NOMO-1 (cell line): ENCODE measurements around the gene CNNM1.

ENCODE experiments used
- DNase-seq, 2 experiments: peaks; one replicate each; lab custom pipeline; 2025; ENCODE audit not compliant: unreplicated experiment in 2 of 2; lab: John Stamatoyannopoulos, UW

The CNNM1 gene

DNA sequence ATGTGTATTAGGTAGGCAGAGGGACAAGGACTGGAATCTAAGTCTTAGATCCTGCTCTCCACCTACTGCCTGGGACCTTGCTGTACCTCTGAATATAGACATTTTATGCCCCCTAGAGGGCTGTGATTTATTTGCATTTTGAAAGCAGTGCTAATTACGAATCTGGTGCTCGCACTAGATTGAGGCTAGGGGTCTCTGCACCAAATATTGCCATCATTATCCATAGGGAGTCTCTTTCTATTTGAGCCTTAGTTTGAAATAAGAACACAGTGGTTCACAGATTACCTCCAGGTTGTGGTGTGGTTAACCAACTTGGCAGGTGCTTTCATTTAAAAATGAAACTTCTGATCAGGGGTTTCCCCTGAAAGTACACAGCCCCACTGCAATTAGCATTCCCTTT, 41.8 kb downstream of the CNNM1 start:
- peak in 1 of 2 experiments; percentile 6 for DNase-seq

DNA sequence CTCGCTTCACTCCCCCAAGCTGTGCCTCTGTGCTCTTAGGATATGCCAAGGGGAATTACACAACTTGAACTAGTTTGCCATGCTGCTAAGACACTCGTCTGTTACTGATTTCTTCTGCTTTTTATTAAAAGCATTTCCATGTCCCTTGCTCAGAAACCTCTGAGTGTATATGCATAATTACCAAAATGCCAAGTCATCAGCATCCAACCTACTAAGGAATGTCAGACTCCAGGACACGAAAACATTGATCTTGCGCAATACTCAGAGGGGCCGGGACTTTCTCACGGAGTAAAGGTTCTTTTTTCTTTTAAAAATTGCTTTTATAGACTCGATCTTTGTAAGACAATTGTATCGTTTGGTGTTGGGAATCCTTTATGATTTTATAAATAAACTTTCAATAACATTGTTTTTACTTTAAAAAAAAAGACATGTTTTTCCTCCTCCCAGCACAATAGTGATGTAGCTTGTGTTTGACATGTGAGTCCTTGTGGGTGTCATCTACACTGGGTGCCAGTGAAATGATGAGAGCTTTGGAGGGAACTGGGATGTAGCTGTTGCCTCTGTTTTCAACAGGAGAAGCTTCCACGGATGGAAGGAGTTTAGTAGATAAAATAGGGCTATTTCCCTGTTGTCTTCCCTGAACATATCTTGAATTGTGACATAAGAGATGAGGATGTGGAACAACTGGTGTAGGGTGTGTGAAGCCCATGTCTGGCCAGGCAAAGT, 43.6 kb downstream of the CNNM1 start:
- no peak for DNase-seq

DNA sequence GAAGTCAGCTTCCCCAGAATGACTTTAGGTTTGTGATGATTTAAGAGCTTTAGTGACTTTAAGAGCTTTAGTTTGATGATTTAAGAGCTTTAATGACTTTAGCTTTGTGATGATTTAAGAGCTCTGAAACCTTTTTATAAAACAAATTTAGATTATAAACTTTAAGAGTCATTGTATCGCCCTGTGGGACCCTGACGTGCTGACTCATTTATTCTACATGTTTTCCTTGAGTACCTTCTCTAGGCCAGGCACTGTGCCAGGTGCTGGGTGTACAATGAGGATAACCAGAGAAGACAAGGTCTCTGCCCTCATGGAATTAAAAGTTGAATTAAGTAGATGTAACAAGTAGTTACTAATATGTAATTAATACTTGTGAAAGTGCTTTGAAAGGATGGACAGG, 45.4 kb downstream of the CNNM1 start:
- DNase-seq, result no peak

DNA sequence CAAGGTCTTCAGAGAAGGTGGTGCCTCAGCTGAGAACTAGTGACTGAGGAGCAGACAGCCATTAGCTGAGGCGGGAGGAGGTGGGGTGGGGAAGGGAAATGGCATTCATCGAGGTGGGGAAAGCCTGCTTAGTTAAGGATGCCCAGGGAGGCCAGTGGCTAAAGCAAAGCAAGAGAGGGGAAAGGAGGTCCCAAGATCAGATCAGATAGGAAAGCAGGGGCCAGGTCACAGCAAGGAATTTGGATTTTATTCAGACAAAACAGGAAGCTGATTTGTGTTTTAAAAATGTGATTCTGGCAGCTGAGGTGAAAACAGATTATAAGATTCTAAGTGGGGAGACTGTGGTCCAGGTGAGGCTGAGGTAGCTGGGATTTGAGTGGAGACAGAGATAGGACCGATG, 45.8 kb downstream of the CNNM1 start:
- DNase-seq, result no peak

DNA sequence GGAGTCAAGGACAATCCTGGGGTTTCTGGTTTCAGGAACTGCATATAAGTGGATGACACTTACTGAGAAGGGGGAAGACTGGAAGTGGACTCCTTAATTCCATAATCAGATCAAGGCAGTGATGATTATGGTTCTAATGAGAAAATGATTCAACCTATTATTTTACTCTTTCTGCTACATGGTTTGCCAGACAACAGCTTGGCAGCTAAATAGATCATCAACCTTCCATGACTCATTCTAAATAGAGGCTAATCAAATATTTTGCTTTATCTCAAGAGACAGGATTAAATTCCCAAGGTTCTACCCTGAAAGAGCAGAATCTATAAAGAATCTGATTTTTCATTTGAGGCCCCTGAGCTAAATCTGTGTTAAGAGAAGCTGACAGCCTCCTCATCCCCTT, 46.3 kb downstream of the CNNM1 start:
- no peak for DNase-seq

DNA sequence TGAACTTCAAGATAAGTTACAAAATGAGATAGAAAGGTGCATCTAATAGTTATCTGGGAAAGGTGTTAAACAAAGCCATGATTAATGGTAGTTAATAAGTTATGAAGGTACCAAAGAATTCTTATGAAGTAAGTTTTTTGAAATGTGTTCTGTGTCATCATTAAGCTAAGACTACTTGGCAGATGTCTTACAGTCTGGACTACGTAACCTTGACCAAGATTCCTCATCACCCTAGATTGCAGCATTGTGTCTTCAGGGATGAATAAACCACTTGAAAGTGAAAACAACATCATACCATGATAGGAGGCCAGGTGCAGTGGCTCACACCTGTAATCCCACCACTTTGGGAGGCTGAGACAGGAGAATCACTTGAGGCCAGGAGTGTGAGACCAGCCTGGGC, 53.0 kb downstream of the CNNM1 start:
- DNase-seq, result no peak

DNA sequence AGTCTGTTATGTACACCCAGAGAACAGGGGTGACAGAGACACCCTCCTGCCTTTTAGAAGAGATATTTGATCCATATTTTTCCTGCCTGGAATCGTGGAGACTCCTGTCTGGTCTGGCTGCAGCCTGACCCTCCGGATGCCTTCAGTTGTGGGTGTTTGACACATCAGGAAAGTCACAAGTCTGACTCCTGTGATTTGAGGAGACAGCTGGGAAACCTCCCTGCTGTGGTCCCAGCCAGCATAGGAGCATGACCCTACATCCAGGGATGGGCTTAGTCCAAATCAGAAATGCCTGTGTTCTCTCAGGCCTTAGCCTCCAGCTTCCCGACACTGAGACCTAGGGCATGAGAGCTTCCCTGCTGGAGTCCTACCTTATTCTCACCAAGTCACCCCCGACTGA, 57.9 kb downstream of the CNNM1 start:
- no peak for DNase-seq

DNA sequence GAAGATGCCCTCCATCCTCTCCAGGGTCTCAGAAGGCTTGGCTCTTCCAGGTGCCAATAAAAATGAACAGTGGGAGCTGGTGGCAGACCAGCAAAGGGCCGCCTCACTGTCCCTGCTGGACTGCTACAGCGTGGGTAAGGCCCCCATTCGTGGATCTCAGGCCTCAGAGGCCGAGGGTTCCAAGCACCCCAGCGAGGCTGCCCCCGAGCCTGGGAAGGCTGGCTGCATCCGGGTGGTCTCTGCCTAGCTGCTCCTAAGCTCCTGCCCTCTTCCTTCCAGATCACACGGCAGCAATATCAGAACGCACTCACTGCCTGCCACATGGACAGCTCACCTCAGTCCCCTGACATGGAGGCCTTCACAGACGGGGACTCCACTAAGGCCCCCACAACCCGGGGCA, 58.4 kb downstream of the CNNM1 start:
- DNase-seq, result no peak

DNA sequence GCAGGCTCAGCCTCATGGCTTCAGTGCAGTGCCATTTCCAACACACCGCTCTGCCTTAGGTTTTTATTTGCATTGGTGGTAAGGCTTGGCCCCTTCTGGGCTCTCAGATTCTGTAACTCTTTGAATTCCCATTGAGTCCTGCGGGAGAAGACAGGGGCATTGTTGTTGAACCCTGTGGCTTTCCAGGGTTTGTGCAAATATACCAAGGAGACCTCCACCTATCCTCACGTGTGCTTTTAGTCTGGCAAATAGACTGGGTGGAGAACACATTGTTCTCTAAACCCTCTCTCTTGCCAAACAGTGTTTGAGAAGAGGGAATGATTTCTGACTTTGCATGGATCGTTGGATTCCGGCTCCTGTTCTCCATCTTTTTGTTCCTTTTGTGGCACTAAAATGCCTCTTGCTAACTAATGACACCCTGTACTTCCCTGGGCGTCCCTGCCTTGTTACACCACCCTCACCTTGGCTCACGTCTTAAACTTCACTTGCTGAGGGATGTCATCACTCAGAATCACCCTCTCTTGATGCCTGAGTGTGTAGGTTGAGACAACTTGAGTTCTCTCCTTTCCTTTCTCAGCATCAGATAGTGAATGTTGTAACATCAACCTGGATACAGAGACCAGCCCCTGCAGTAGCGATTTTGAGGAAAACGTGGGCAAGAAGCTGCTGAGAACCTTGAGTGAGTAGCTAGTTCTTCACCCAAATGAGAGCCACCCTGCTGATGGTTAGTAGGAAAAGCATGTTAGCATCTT, 60.7 kb downstream of the CNNM1 start:
- no peak for DNase-seq

DNA sequence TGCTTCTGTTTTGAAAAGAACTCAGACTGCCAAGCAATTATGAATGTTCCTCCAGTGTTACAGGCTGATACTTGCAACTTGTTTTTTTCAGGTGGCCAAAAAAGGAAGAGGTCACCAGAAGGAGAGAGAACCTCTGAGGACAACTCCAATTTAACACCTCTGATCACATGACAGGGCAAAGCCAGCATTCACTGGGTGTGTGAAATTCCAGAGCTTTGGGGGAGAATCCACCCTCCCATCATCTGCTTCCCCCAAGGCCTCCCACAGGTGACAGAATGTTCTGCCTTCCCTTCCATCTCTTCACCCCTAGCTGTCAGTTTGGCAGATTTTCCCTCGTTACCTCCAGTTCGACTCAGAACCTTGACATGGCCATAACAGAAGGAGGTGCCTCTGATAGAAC, 62.2 kb downstream of the CNNM1 start:
- DNase-seq, result no peak

DNA sequence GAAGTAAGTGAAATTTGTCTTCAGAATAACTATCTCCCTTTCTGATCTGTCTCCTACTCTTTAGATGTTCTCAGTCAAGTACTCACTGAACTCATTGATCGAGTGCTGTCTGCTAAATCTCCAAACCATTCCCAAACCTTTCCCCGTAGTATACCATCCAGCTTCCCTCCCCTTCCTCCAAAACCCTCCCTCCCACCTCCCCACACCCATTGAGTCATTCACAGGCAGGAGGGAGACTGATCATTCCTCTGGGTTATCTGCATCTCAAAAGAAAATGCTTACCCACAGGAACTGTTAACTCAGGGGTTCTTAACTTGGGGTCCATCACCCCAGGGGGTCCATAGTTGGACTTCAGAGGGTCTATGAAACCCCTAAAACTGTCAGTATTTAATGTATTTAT, 63.9 kb downstream of the CNNM1 start:
- DNase-seq, result no peak

DNA sequence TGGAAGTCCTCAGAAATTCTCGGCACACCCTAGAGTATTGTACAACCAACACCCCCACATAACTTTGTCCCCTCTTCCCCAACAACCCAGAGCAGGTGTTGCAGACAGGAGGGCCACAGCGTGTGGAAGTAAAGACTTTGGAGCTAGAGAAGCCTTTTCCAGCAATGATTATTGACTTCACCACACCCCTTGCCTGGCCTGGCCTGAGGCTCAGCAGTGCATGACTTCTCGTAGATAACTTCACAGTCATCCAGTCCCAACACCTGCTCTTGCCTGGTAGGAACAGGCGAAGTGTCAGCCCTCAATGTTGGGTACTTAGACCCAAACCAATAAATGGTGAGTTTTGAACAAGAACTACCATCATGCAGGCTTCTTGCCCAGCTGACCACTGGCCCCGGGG, 64.5 kb downstream of the CNNM1 start:
- no peak for DNase-seq

DNA sequence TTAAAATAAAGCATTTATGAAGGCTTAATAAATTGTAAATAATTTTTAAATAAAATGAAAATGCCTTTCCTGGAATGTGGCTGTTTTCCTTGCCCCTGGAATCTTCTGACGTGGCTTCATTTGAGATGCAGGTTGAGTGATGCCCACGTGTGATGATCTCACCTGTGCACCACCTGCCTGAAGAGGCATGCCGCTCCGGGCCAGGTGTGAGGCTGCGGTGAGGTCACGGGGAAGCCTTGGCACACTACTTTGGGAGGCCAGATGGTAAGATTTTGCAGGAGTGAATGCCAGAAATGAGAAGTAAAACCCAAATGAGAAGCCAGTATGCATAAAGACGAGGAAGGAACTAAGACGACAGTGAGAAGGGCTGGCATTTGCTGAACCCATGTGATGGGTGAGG, 65.1 kb downstream of the CNNM1 start:
- DNase-seq, result no peak

DNA sequence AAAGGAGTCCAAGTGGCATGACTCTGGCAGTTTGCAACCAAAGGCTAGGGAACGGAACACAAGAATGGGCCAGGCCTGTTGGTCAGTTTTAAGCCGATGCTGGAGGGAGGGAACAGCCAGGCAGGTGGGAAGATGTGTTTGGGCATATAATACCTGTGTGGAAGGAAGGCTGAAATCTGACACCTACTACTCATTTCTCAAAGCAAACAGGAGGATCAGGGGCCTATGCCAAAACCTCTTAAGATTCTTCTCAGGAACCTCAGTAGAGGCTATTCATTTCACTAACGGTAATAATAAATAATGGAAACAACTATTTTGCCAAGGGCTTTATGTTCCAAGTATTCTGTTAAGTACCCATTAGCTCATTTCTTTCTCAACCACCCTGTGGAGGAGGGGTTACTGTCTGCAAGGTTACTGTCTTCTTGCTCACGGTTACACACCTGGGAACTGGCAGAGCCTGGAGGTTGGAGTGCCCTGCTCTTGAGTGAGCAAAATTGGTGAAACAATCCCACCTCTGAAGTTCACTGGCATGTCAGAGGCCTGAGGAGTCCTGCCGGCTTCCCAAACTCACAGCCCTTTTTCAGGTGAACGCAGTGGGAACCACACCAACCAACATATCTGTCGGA, 65.7 kb downstream of the CNNM1 start:
- no peak for DNase-seq

DNA sequence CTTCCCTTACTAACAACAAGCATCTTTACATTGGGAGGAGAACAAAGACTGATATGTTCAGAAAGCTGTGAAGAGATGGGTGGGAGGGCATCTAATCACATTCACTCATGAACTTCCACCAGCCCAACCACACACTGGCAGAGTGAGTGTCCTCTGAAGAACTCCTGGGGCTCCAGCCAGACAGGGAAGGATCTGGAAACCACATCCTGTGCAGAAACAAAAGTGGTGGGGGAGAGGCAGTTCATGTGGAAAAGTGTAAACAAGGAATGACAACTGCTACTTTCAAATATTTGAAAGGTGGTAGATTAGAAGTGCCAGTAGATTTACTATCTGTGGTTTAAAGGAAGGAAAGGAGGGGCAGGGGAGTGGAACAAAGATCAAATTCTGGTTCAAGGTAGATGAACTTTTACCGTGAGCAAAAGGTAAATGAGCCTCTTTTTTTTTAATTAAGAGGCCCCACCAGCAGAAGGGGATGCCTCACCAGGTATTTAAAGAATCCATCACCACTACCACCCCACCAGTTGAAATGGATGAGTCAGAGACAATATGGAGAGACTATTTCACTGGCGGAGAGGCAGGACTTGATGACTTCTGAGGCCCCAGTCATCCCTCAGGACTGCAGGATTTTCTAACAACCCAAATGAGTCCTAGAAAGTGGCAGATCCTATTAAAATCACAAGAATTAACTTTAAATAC, 66.7 kb downstream of the CNNM1 start:
- no peak for DNase-seq

DNA sequence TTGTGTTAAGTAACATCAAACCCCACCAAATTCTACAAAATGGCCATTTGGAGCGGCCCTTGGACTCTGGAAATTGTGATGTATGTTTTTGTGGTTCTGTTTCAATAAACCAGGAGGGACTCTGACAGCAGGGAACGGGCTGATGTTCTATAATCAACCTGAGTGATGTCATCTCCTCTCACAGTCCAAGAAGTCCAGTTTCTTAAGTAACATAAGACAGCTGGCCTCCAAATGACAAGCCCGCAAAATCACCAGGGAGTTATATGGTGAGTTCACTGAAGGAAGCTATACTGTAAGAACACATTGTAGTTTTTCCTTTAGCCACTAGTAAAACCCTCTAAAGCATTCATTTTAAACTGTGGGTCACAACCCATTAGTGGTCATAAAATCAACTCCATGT, 67.3 kb downstream of the CNNM1 start:
- no peak for DNase-seq

DNA sequence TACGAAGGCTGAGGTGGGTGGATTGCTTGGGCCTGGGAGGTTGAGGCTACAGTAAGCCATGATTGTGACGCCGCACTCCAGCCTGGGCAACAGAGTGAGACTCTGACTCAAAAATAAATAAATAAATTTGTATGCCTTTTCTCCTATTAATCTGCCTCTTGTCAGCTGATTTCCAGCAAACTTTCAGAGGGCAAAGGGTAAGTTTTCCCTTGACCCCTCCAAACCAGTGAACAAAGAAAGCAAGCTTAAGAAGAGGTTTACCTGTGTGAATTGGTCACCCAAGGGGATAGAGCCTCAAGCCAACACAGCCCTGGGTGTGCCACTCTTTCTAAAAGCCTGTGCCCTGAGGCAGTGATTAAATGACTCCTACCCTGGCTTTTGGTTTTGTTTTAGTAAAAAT, 70.5 kb downstream of the CNNM1 start:
- no peak for DNase-seq

DNA sequence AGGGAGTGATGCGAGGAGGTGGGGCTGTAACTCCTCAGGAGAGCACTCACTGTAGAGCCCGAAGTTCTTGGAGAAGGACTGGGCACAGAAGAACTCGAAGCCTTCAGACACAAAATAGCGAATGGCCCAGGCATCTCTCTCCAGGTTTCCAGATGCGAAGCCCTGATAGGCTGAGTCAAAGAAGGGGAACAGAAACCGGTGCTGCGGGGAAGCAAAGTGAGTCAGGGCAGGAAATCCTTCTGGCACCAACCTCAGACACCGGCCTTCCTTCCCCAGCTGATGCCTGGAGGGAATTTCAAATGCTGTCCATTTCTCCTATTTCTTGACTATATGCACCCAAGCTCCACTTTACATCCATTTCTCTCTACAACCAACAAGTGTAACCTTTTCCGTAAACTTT, 74.5 kb downstream of the CNNM1 start:
- DNase-seq, result peak; percentile 44 to 67

DNA sequence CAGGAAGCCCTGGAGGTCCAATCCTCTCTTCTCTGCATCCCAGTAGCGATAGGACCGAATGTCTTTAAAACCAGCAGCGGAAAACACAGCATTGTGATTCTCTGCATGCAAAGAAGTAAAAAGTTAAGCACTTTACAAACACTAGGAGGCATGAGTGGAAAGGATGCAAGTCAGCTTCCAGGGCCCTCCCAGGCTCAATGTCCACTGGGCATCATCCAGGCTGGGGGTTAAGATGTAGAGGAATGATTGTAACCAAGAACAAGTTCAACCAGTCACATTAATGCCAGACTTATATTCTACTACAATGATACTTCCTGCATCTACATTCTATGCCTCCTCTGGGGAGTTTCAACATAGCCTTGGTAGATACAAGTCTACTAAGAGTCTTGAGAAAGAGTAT, 77.0 kb downstream of the CNNM1 start:
- no peak for DNase-seq

DNA sequence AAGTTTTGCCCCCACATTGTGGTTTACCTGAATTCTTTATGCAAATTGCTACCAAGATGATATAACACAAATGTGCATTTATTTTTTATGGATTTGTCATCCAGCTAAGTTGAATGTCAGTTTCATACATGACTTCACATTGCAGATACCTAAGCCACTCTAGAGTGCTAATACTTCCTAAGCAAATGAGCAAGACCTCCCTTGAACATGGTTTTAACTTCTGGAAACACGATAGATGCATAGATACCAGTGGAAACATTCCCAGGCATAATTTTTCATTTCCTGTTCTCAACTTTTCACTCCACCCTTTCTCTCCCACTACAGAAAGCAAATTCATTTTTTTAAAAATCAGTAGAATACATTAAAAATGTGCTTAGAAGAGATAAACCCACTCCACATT, 81.0 kb downstream of the CNNM1 start:
- no peak for DNase-seq

DNA sequence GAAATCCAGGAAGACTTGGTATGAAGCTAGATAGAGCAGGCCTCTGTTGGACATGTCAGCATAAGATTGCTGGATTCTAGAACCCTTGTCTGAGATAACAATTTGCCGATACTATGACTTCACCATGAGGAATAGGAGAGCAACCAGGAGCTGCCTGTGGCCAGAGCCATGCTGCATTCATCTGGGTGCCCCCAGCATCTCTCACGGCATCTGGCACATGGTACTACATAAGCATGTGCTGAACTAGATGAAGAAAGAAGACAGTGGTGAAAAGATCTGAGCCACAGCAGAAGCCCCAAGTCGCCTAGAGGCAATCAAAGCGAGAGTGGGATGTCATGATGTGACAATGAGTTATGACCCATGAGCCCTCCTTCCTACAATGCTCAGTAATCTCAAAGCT, 81.7 kb downstream of the CNNM1 start:
- DNase-seq, result no peak

DNA sequence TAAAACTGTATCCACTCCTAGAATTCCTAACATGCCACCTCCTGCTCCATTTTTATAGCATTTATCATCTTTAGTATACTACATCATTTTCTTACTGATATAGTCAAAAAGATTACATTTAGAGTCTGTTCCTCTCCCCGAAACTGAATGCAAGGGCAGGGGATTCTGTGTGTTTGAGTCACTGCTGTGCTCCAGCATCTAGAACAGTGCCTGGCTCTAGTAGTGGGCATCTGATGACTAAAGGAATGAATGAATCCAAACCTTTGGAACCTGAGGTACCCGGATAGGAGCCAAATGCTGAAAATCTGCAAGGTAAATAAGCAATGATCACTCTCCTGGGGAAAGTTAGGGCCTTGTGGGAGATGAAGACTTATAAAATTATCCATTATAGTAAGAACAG, 82.4 kb downstream of the CNNM1 start:
- DNase-seq, result no peak
